H9 (cell line): Measurements from ENCODE around the gene IGF2. TPM values are rescaled to one million over a fixed set of nuclear protein-coding genes. Genes with fewer than 3 reads are reported as not detected.

Experiments
- DNase-seq: peaks from one replicate; pipeline ENCODE4 v3.0.0-alpha.2; 2017
- H2AFZ ChIP-seq: one replicate; pipeline ENCODE4 v1.6.1; 2013; ENCODE audit warnings: mild to moderate bottlenecking, low read length, control low read depth, moderate library complexity
- H2AK5ac ChIP-seq: 2 replicates; pipeline ENCODE4 v1.6.1; 2013; ENCODE audit warnings: low read length, control low read depth, mixed read lengths; ENCODE audit not compliant: insufficient read length
- H2BK120ac ChIP-seq: one replicate; pipeline ENCODE4 v1.6.1; 2013; ENCODE audit warnings: low read depth, mild to moderate bottlenecking, low read length, control low read depth, inconsistent platforms; ENCODE audit not compliant: poor library complexity, severe bottlenecking
- H2BK12ac ChIP-seq: 2 replicates; pipeline ENCODE4 v1.6.1; 2013; ENCODE audit warnings: low read length, control low read depth, mixed read lengths, low read depth; ENCODE audit not compliant: insufficient read length
- H2BK15ac ChIP-seq: 2 replicates; pipeline ENCODE4 v1.6.1; 2013; ENCODE audit warnings: low read depth, low read length, control low read depth
- H2BK20ac ChIP-seq: one replicate; pipeline ENCODE4 v1.6.1; 2013; ENCODE audit warnings: low read depth, mild to moderate bottlenecking, low read length, control low read depth, inconsistent platforms; ENCODE audit not compliant: poor library complexity, severe bottlenecking
- H2BK5ac ChIP-seq: 2 replicates; pipeline ENCODE4 v1.6.1; 2013; ENCODE audit warnings: low read length, control low read depth, mixed read lengths; ENCODE audit not compliant: insufficient read length
- H3K14ac ChIP-seq: 2 replicates; pipeline ENCODE4 v1.6.1; 2013; ENCODE audit warnings: low read length, control low read depth; ENCODE audit not compliant: insufficient read depth
- H3K18ac ChIP-seq: 2 replicates; pipeline ENCODE4 v1.6.1; 2013; ENCODE audit warnings: low read depth, mild to moderate bottlenecking, mixed read lengths, low read length, control low read depth; ENCODE audit not compliant: insufficient read length
- H3K23ac ChIP-seq: 2 replicates; pipeline ENCODE4 v1.6.1; 2013; ENCODE audit warnings: low read length, control low read depth, mixed read lengths, low read depth; ENCODE audit not compliant: insufficient read length
- H3K23me2 ChIP-seq: 2 replicates; pipeline ENCODE4 v1.6.1; 2013; ENCODE audit warnings: low read depth, mild to moderate bottlenecking, mixed read lengths, low read length, control low read depth; ENCODE audit not compliant: insufficient read length, poor library complexity, severe bottlenecking
- H3K27ac ChIP-seq: 2 replicates; pipeline ENCODE4 v1.5.1; 2013; ENCODE audit warnings: low read length, control low read depth, mixed read lengths, low read depth; ENCODE audit not compliant: insufficient read length
- H3K27me3 ChIP-seq: 2 replicates; pipeline ENCODE4 v1.6.1; 2013; ENCODE audit warnings: low read length, control low read depth, inconsistent platforms; ENCODE audit not compliant: insufficient read depth
- H3K4ac ChIP-seq: 2 replicates; pipeline ENCODE4 v1.6.1; 2013; ENCODE audit warnings: low read depth, mild to moderate bottlenecking, control low read depth, inconsistent platforms, low read length, moderate library complexity
- H3K4me1 ChIP-seq: 2 replicates; pipeline ENCODE4 v1.6.1; 2013; ENCODE audit warnings: low read length, control low read depth, inconsistent platforms; ENCODE audit not compliant: insufficient read depth
- H3K4me2 ChIP-seq: 2 replicates; pipeline ENCODE4 v1.6.1; 2013; ENCODE audit warnings: low read length, control low read depth, mixed read lengths; ENCODE audit not compliant: insufficient read length, insufficient read depth
- H3K56ac ChIP-seq: 2 replicates; pipeline ENCODE4 v1.6.1; 2013; ENCODE audit warnings: low read depth, mild to moderate bottlenecking, mixed read lengths, low read length, control low read depth; ENCODE audit not compliant: insufficient read length
- H3K79me1 ChIP-seq: 2 replicates; pipeline ENCODE4 v1.6.1; 2013; ENCODE audit warnings: low read depth, mild to moderate bottlenecking, moderate library complexity, low read length, control low read depth, inconsistent platforms; ENCODE audit not compliant: insufficient read depth, poor library complexity, severe bottlenecking
- H3K79me2 ChIP-seq: 2 replicates; pipeline ENCODE4 v1.6.1; 2013; ENCODE audit warnings: low read length, control low read depth, inconsistent platforms; ENCODE audit not compliant: insufficient read depth
- H3K9ac ChIP-seq: 2 replicates; pipeline ENCODE4 v1.6.1; 2013; ENCODE audit warnings: low read length, control low read depth, mixed read lengths; ENCODE audit not compliant: insufficient read length; ENCODE audit errors: extremely low read depth
- H3K9me3 ChIP-seq: one replicate; pipeline ENCODE4 v1.6.1; 2013; ENCODE audit warnings: low read depth, low read length, inconsistent platforms; ENCODE audit not compliant: control insufficient read depth
- H3T11ph ChIP-seq: one replicate; pipeline ENCODE4 v1.6.1; 2013; ENCODE audit warnings: mild to moderate bottlenecking, low read length, control low read depth, inconsistent platforms
- H4K20me1 ChIP-seq: one replicate; pipeline ENCODE4 v1.6.1; 2013; ENCODE audit not compliant: control insufficient read depth, insufficient read length, insufficient read depth
- H4K5ac ChIP-seq: 2 replicates; pipeline ENCODE4 v1.6.1; 2013; ENCODE audit warnings: low read depth, mild to moderate bottlenecking, mixed read lengths, low read length, control low read depth; ENCODE audit not compliant: insufficient read length
- H4K8ac ChIP-seq: replicated peaks from 2 replicates; pipeline ENCODE4 v1.6.1; 2013; ENCODE audit warnings: low read length, control low read depth, mixed read lengths, low read depth; ENCODE audit not compliant: insufficient read length
- H4K91ac ChIP-seq: 2 replicates; pipeline ENCODE4 v1.6.1; 2013; ENCODE audit warnings: low read depth, mild to moderate bottlenecking, moderate library complexity, mixed read lengths, low read length, control low read depth; ENCODE audit not compliant: insufficient read length
- H3K27ac Mint-ChIP-seq, 3 experiments: 2 replicates in 2 of 3; 3 replicates in 1 of 3; pipeline ENCODE4 v1.8.0; 2020 to 2021; ENCODE audit warnings: mixed read lengths in 3 of 3, mild to moderate bottlenecking in 1 of 3, moderate library complexity in 1 of 3
- H3K27me3 Mint-ChIP-seq: 2 replicates; pipeline ENCODE4 v1.8.0; 2021; ENCODE audit warnings: low read depth, mild to moderate bottlenecking, moderate library complexity, mixed read lengths
- H3K36me3 Mint-ChIP-seq, 3 experiments: 2 replicates in 2 of 3; 3 replicates in 1 of 3; pipeline ENCODE4 v1.8.0; 2020 to 2021; ENCODE audit warnings: low read depth in 3 of 3, mixed read lengths in 3 of 3; ENCODE audit not compliant: insufficient read depth in 1 of 3
- H3K4me1 Mint-ChIP-seq, 2 experiments: 2 replicates each; pipeline ENCODE4 v1.8.0; 2020; ENCODE audit warnings: mixed read lengths in 2 of 2
- H3K4me3 Mint-ChIP-seq, 2 experiments: 2 replicates in 1 of 2; 3 replicates in 1 of 2; pipeline ENCODE4 v1.8.0; 2020 to 2021; ENCODE audit warnings: mild to moderate bottlenecking in 2 of 2, mixed read lengths in 2 of 2, moderate library complexity in 1 of 2
- H3K9me3 Mint-ChIP-seq, 2 experiments: 2 replicates in 1 of 2; 3 replicates in 1 of 2; pipeline ENCODE4 v1.8.0; 2020; ENCODE audit warnings: mild to moderate bottlenecking in 2 of 2, mixed read lengths in 2 of 2, moderate library complexity in 1 of 2
- WGBS: extraction: QIAGEN DNeasy Blood & Tissue Kit; methylation state at CpG from one replicate; pipeline ENCODE4 v1.1.7; 2013; ENCODE audit warnings: missing lambda C conversion rate, low lambda C conversion rate, mixed read lengths; ENCODE audit not compliant: insufficient read length; ENCODE audit errors: extremely low coverage; 5-methylcytosine and 5-hydroxymethylcytosine counted together
- total RNA-seq: library from RNA; stranded (reverse); gene quantifications from 2 replicates; pipeline ENCODE4 v1.2.1, GENCODE V29; 2021
- TF ChIP-seq, protein P1 (sequence below): fragments of 200-600 bp; sonication (generic); conservative IDR thresholded peaks from 3 replicates; pipeline ENCODE4 v1.8.0; 2021; ENCODE audit warnings: antibody characterized with exemption, mild to moderate bottlenecking

IGF2 gene
- total RNA-seq, 1 experiment from 2014 or later = 2.8 TPM

DNA sequence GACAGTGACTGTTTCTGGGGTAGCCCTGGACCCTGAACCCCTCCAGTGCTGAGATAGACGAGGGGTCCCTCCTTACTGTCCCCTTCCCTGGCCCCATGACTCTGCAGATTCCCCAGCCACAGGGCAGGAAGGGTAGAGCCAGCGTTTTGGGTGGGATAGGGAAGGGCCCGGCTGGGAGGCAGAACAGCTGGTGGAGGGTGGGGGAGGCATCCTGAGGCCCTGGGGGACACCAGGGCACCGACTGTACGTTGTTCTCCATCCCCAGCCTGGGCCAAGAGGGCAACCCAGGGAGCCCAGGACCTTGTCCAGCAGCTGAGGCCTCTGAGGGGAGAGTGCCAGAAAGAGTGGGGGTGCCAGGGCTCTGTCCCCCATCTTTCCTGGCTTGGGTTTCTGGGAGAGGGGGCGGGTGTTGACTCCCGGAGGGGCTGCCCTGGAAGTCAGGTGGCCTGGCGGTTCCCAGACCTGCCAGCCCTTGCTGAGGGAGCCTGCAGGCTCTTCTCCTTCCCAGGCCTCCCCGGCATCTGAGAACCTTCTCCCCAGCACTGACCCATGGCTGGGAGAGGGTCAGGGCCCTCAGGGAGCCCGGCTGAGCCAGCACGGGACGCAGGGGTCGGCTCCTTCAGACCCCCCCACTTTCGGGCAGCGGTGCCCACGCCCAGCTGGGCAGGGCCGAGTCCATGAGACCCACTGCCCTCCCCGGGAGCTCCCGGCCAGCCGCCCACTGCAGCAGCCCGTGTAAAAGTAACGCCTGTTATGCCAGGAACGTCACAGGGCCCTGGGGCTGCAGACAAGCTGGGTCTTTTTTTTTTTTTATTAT, 30.3 kb downstream of the IGF2 start:
- Mint-ChIP-seq H3K9me3 (peaks cover 0 to 2% of the 10 kb centered on the region in 2 experiments; a peak in 1 of 5 replicates), H3K27me3 (peaks cover 27% of the 10 kb centered on the region), H3K36me3 (no peaks in the 10 kb centered on the region; a peak in 1 of 7 replicates), H3K4me3 (no peak overlapping the region), H3K27ac (no peak overlapping the region), H3K4me1 (peaks cover 7 to 10% of the 10 kb centered on the region in 2 experiments)
- Histone ChIP-seq H2AFZ (no peak overlapping the region), H3K4me2 (no peak overlapping the region), H3K23me2 (no peaks in the 10 kb centered on the region), H3K9ac (no peak overlapping the region), H3K23ac (no peak overlapping the region), H3K27ac (no peak overlapping the region), H3K18ac (no peak overlapping the region), H3K4me1 (no peaks in the 10 kb centered on the region), H3K27me3 (no peaks in the 10 kb centered on the region), H4K91ac (peak overlapping the region; percentile 5), H3K79me1 (no peaks in the 10 kb centered on the region), H4K20me1 (no peaks in the 10 kb centered on the region), H3K14ac (peak overlapping the region; percentile 37; the same call in 1 of the 2 replicates), H3K79me2 (no peaks in the 10 kb centered on the region), H2BK5ac (no peak overlapping the region), H2AK5ac (no peak overlapping the region), H2BK12ac (no peak overlapping the region), H3K56ac (no peak overlapping the region), H4K8ac (no peak overlapping the region), H4K5ac (no peak overlapping the region), H2BK120ac (no peak overlapping the region), H3K9me3 (no peaks in the 10 kb centered on the region), H2BK20ac (no peak overlapping the region), H3T11ph (no peak overlapping the region), H2BK15ac (no peak overlapping the region), H3K4ac (no peak overlapping the region)
- DNase-seq = no peak
- TF ChIP-seq, protein P1, sequence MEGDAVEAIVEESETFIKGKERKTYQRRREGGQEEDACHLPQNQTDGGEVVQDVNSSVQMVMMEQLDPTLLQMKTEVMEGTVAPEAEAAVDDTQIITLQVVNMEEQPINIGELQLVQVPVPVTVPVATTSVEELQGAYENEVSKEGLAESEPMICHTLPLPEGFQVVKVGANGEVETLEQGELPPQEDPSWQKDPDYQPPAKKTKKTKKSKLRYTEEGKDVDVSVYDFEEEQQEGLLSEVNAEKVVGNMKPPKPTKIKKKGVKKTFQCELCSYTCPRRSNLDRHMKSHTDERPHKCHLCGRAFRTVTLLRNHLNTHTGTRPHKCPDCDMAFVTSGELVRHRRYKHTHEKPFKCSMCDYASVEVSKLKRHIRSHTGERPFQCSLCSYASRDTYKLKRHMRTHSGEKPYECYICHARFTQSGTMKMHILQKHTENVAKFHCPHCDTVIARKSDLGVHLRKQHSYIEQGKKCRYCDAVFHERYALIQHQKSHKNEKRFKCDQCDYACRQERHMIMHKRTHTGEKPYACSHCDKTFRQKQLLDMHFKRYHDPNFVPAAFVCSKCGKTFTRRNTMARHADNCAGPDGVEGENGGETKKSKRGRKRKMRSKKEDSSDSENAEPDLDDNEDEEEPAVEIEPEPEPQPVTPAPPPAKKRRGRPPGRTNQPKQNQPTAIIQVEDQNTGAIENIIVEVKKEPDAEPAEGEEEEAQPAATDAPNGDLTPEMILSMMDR = no peak
- no CpG with 5 or more reads among the region's 23 CpGs for WGBS
